HG03575 (cell line): ENCODE results near the gene PPARA.

Source experiments
- ATAC-seq: cut with Tn5 transposase; IDR thresholded peaks from one replicate; pipeline ENCODE4 v1.9.1; 2021; ENCODE audit not compliant: unreplicated experiment, insufficient number of reproducible peaks, low FRiP score; ENCODE audit errors: extremely low read depth

PPARA gene

DNA sequence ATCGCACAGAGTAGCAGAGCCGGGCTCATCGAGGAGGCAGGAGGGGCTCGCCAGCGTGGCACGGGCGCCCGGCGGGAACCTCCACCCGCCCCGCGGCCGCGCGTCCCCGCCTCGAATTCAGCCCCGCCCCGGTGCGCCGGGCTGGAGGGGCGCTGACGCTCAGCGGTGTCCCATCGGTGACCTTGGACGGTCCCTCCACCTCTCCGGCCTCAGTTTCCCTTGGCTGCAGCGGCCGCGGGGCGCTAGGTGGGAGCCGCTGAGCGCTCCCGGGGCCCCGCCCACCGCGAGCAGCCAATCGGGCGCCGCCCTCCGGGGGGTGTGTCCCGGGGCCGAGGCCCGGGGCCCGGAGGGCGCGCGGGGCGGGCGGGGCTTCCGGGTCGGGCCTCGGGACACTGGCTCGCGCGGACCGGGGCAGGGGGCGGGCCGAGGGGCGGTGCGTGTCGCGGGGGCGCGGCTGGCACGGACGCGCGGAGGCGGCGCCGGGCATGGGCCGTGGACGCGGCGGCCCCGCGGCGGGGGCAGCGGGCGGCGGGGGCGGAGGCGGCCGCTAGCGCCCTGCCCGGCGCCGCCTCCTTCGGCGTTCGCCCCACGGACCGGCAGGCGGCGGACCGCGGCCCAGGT lies at the start of gene PPARA:
PPARA (plus strand) TSS at position 493 of the 621 bp plus-strand sequence. CDS start 47,858 bp downstream, outside the sequence.
- no peak for ATAC-seq

DNA sequence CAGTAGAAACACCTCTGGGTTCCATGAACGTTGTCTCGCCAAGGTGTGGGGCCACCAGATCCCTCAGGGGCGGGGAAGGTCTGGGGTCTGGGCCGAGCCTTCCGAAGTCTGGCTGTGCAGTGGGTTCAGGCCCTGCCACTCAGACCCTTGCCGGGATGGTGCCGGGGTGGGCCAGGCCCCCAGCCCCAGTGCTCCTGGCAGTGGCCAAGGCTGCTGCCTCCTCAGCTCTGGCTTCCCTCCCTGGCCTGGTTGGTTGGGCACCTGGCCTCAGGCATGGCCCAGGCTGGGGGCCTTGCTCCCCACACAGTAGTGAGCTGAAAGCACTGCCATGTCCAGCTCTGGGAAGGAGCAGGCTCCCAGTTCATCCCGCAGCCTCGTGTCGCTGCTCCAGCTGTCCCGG lies 48.2 kb upstream of the PPARA start:
- ATAC-seq = no peak

DNA sequence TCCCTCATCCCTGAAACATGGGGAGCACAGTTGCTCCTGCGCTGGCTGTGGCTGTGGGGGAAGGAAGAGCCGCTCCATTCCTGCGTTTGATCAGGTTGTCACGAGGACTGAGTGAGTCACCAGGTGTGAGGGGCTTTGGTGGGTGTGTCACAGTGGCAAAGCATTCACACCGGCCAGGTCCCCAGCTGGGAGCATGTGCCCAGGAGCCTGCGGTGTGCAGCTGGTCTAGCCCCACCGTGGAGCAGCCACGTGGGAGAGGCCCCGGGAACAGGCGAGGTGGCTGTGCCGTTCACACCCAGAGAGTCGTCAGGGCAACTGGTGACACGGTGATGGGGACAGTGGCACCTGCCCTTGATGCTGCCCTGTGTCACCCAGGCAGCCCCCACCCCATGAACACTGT lies 47.6 kb upstream of the PPARA start:
- no peak for ATAC-seq

DNA sequence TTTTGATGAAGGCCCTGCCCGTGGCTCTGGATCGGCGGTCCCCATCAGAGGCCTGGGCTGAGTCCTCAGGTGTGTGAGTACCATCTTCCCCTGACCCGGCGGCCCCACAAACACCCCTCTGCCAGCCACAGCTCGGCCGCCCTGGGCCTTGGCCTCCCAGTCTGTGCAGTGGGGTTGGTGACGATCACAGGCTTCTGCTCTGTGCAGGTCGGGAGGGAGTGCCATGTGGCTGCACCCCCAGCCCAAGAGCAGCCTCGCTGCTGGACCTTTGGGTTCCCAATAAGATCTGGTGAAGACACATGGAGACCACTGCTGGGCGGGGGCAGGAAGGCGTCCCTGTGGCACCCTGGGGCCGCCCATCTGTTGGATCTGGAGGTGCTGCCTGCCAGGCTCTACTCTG lies 47.1 kb upstream of the PPARA start:
- no peak for ATAC-seq

DNA sequence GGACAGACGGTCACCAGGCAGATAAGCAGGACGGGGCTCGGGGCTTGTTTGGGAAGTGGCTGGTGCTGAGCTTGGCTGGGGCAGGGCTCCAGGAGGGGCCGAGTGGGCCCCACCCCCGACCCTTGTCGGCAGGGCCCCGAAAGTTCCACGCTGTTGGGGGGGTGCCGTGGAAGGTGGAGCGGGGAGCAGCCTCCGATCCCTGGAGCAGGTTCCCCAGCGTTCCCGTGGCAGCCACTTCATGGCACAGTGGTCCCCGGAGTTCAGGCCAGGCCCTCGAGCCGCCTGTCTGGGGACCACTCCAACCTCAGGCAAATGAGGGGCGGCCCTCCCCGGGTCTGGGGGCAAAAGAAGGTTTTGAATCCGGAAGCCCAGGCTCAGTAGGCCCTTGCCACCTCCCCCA lies 46.7 kb upstream of the PPARA start:
- ATAC-seq = no peak

DNA sequence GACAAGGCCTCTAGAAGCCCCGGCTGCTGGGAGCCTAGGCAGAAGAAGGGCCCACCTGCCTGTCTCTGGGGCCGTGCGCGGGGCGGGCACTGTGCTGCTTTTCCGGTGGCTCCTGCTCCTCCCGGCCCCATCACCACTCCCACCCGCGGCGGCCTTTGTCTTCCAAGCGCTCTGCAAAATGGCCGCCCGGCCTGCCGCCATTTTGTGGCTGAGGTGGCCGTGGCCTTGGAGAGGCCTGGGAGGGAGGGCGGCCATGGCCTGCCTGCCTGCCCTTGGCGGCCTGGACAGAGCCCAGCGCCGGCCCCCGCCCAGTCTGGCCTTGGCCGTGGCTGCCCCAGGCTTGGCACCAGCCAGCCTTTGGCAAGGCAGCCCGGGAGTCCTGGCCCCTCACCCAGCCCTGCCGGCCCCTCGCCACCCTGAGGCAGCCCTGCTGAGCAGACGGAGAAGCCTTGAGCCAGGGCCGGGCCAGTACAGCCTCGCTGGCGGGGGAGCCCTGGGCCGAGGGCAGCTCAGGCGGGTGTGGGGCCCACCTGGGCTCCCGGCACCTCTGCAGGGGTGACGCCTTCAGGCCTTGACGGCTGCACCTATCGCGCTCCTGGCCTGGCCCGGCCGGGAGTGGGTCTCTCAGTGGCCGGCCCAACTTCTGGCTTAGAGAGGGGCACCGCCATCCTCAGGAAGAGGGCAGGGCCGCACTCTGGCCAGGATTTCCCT lies 46.0 kb upstream of the PPARA start:
- ATAC-seq = no peak

DNA sequence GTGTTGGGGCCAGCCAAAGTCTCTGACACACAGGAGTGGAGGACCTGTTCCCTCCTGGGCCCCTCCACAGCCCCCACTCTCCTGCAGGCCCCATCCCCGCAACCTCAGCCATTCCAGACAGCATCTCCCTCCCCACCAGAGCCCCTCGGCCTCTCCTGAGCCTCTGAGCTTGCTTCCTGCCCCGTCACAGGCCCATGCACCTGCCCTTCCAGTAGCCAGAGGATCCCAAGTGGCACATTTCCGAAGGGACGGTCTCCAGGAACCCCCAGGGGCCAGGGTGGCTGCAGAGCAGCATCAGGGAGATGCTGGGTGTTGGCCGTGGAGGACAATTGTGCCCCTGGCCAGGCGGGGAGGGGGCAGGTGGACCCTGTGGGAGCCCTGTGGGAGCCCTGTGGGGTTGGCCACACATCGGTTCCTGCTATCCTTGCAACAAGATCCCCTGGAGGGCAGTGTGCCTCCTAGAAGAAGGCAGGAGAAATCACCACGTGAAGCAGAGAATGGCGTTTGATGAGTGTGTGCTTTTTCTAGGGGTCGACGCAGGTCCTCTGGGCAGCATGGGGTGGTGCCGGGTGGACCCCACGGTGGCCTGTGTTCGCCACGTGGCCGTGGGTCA lies 45.3 kb upstream of the PPARA start:
- ATAC-seq = no peak

DNA sequence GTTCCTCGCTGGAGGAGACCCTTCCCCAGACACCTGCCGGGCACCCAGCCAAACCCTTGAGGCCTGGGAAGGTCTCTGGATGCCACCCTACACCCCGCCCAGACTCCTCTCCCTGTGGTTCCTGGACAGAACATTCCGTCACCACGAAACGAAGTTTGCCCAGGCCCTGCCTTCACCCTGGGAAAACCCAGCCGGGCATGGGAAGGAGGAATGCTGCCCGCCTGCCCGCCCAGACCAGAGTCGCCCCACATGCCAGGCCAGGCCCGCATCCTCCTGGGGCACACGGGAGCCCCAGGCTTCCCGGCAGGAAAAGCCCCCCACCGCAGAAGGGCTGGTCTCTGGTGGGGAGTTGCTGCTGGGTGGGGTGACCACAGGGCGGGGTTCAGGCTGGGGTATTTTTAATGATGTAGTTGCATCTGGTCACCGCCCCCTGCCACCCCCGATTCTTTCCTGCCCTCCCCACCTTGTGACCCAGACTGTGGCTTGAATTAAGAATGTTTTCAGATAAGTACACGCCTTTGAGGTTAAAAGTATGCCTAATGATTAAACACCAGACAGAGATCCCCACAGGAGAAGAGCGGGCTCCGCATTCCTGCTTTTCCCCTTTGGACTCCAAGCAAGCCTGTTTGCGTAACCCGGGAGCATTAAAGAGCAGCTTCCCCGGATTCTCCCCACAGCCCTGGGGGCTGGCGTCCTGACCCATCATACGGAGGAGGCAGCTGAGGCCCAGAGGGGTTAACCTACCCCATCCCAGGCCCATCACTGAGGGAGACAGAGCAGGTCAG lies 44.6 kb upstream of the PPARA start:
- no peak for ATAC-seq

DNA sequence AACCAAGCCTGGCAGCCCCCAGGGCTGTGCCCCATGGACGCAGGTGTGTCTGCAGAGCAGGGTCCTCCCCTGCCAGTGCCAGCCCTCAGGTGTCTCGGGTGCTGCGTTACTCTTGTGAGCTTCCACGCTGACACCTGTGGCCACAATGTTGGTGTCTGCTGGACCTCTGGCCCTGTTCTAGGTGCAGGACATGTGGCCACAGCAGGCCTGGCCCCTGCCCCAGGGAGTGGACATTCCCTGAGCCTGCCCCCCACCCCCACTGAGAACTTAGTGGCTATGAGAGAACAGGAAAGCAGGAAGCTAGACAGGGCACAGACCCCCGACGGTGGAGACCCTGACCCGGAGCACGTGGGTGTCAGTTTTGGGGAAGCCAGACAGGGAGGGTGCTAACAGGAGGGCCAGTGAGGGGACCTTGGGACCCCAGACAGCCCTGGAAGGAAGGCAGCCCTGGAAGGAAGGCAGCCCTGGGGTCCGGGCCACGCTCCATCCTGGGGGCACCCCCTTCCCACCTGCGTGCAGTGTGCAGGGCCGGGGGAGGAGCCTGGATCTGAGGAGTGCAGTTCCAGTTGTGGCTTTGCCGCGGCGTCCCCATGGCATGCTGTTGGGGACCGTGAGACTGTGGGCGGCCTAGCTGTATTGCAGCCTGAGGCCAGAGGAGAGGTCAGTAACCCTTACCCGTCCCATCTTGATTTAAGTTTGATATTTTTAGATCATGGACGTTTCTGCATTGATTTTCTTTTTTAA lies 43.9 kb upstream of the PPARA start:
- ATAC-seq = no peak

DNA sequence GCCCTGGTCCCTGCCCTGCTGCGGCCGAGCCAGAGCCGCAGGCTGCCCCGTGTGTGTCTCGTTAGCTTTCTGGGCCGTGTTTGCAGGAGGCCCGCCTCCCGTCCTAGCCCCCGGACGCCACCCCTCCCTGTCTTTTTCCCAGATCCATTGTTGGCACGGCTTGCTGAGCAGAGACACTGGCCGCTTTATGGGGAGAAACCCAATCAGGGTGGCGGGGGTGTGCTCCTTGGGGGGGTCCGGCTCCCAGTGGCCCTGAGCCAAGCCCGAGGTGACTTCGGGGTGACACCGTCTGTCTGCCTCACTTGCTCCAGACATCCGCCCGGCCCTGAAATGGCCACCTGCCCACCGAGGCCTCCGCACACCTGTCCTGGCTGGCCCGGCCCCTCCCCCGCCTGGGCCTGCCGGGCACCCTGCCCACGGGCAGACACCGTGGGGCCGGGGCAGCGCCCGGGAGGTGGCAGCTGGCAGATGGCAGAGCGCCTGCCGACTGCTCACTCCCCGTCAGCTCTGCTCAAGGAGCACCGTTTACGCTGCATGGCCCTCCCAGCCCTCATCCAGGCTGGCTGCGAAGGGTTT lies 43.1 kb upstream of the PPARA start:
- ATAC-seq = no peak

DNA sequence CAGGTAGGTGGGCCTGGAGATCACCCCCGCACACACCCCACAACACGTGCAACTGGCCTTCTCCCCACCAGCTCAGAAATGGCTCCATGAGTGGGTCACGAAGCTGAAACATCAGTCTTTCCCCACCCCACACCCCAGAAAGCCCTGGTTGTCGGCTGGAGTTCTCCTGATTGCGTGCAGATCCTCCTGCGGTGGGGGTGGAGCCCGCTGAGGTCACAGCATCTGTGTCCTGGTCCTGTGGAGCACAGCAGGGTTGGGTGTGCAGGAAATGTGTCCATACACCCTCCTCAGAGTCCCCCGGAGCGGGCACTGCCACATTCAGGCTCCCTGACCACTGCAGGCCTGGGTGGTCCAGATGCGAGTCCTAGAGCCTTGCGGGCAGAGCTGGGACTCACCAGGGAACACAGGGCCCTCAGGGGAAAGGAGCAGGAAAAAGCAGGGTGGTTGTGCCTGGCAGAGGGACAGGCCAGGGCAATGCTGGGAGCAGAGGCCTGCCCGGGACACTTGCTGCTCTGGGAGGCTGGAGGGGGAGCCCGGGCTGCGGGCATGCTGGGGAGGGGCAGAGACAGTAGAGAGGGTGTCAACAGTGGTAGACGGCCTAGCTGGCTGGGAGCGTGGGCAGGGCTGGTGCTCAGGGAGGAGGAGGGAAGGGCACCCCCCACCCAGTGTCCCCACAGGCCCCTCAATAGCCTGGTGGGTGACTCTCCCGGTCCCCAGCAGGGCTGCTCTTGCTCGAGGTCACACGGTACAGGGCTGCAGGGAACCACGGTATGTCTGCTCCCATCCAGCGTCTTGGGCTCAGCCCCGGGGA lies 42.4 kb upstream of the PPARA start:
- ATAC-seq = no peak

DNA sequence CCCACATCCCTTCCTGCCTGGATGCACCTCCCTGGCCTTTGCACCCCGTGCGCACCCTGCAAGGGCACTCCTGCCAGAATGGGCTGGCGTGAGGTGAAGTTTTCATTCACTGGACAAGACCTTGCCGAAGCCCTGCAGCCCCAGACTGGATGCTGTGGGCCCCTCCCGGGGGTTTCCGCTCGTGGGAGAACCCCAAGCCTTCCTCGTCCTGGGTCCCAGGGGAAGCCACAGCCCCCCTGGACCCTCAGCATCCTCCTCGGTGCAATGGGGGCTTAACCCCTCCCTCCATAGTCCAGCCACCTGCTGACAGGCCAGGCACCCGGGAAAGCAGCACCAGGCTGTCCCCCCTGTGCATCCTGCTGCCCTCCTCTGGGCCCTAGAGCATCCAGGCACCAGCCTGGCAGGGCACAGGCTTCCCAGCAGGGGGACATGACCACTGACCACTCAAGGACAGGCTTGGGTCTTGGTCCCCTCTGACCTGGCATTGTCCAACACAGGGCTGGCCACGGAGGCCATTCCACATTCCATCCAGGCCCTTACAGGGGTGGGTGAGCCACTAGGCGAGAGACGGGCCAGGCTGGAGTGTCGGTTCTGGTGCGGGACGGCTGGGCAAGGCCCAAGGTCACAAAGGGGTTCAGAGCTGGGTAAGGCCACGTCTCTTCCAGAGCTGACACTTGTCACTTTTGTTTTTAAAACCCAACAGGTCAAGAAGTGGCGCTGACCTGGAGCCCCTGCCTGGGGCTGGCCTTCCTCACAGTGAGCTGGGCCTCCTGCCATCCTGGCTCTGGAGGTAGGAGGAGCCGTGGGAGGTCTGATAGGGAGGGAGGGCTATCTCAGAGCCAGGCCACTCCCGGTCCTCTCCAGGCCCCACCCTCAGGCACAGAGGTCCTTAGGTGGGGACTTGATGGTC lies 41.5 kb upstream of the PPARA start:
- no peak for ATAC-seq

DNA sequence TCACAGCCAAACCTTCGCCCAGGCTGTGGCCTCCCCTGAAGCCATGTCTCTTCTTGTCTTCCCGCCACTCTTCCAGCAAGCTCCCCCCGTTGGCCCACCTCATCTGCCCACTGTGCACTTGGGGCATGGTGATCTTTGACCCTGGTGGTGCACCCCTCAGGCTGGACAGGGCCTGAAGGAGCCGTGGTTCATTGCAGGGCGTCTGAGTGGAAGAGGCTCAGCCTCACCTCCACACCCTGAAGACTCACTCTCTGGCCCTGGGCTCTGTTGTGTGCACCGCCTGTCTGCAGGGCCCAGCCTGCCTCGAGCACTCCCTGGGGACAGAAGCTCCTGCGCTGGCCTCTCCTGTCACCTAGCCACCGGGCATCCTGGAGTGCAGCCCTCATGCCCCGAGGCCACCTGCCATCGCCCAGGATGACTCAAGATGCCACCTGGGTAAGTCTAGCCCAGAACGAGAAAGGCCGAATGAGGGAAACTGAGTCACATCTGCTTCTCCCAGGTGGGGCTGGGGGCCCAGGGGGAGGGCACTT lies 40.8 kb upstream of the PPARA start:
- ATAC-seq = no peak

DNA sequence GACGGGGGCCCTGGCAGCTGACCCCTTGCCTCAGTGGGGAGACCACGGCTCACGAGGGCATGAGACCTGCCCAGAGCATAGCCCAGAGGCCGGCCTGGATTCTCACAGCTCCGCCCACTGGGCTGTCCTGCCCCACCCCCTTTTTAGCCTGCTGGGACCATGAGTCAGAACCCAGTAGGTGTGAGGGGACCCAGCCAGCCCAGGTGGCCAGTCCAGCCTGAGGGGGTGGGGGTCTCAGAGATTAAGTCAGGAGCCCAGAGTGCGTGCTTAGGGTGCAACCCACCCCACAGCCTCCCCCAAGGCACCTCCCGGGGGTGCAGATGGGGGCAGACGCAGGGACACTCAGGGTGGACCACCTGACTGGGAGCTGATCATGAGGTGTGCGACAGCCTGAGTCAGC lies 40.1 kb upstream of the PPARA start:
- no peak for ATAC-seq

DNA sequence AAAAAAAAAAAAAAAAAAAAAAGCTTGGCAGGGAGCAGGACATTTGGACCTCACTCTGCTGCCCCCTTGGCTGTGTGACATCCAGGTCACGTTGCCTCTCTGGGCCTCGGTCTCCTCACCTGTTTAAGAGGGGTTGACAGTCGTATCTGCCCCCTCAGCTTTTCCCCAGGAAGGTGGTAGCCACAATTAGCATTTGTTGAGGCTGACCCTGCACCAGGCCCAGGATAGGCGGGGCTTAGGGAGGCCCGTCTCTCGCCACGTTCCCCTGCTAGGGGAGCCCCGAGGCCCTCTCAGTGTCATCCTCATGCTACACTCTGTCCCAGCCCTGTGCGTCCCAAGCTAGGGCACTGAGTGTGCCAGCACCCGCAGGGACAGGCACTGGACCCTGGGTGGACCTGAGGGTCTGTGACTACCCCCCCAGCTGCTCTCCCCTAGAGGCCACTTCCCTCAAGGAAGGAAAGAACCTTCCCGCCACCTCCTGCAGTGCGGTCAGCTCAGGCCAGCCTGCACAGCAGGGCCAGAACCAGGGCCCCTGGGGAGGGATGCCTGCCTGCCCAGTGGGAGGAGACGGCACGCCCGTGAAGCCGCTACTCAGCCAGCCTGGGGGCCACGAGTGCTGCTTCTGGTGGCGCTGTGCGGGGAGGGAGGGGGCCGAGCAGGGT lies 38.5 kb upstream of the PPARA start:
- ATAC-seq = no peak

DNA sequence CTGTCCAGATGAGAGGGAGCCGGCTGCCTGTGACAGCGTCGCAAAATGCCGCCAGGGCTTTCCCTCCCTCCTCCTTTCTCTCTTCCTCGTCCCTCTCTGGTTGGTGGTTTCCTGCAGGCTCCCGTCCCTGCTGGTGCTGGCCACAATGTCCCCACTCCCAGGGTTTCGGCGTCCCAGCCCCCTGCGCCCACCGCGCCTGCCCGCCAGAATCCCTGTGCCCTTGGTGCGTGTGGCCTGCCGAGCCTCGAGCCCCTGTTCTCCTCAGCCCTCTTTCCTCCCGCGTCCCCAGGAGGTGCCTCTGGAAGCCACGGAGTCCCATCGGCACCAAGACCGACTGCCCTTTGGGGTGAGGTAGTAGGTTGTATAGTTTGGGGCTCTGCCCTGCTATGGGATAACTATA lies 37.9 kb upstream of the PPARA start:
- ATAC-seq = no peak
